NT2/D1 (cell line): ENCODE data around the gene TMC5.

Experiments
- YY1 ChIP-seq: IDR thresholded peaks from 2 replicates; pipeline ENCODE4 v1.6.1; 2011; ENCODE audit not compliant: insufficient read length, insufficient read depth
- ZNF274 ChIP-seq: IDR thresholded peaks from 2 replicates; pipeline ENCODE4 v1.6.1; 2011; ENCODE audit warnings: mild to moderate bottlenecking, low read depth, low read length

- no peak for TF ChIP-seq ZNF274
- TF ChIP-seq YY1, result no peak
Observed at GRCh38 chr16:19490619-19491018, 72.9 kb downstream of the TMC5 start.
